WTC11 (cell line): ENCODE measurements around the gene FAU. TPM values are rescaled to one million over a fixed set of nuclear protein-coding genes. Genes with fewer than 3 reads are reported as not detected.

Experiments used
- ATAC-seq: fragments of 200-7000 bp; cut with Tn5 transposase; 2 replicates; pipeline ENCODE4 v1.10.0; 2021; ENCODE audit warnings: mild to moderate bottlenecking, moderate library complexity
- CTCF ChIA-PET: fragments of 300-600 bp; sonication (Branson Sonifier 250); formaldehyde crosslinking; loops from one replicate; lab custom pipeline; 2021; ENCODE audit warnings: antibody characterized with exemption; lab: Charles Lee
- POLR2A ChIA-PET: fragments of 350-600 bp; sonication (Branson Sonifier 250); formaldehyde crosslinking; loops from one replicate; lab custom pipeline; 2021; ENCODE audit warnings: antibody characterized with exemption; lab: Charles Lee
- DNase-seq: peaks from one replicate; pipeline ENCODE4 v3.0.0; 2021; ENCODE audit warnings: low spot score
- H3K27ac Mint-ChIP-seq: 2 replicates; pipeline ENCODE4 v1.8.0; 2021; ENCODE audit warnings: mixed read lengths
- H3K27me3 Mint-ChIP-seq: 2 replicates; pipeline ENCODE4 v1.8.0; 2021; ENCODE audit warnings: low read depth, mild to moderate bottlenecking, moderate library complexity, mixed read lengths
- H3K36me3 Mint-ChIP-seq: 2 replicates; pipeline ENCODE4 v1.8.0; 2021; ENCODE audit warnings: mixed read lengths
- H3K4me1 Mint-ChIP-seq: 2 replicates; pipeline ENCODE4 v1.8.0; 2022; ENCODE audit warnings: mixed read lengths
- H3K4me3 Mint-ChIP-seq: 2 replicates; pipeline ENCODE4 v1.8.0; 2021; ENCODE audit warnings: mild to moderate bottlenecking, moderate library complexity, mixed read lengths
- H3K9me3 Mint-ChIP-seq: 2 replicates; pipeline ENCODE4 v1.8.0; 2021; ENCODE audit warnings: mixed read lengths
- EMX1 ChIP-seq: fragments of 250-450 bp; sonication (Bioruptor Pico); IDR thresholded peaks from 2 replicates; pipeline ENCODE4 v1.8.0; 2021; ENCODE audit warnings: mild to moderate bottlenecking
- MYBL2 ChIP-seq: sonication (generic); formaldehyde crosslinking; IDR thresholded peaks from 2 replicates; pipeline ENCODE4 v1.8.1; 2023; ENCODE audit warnings: mild to moderate bottlenecking, moderate library complexity, missing genetic modification reagents
- SMAD4 ChIP-seq: sonication (generic); formaldehyde crosslinking; IDR thresholded peaks from 2 replicates; pipeline ENCODE4 v1.8.0; 2022; ENCODE audit warnings: mild to moderate bottlenecking, missing genetic modification reagents
- TCF7 ChIP-seq: sonication (generic); formaldehyde crosslinking; IDR thresholded peaks from 2 replicates; pipeline ENCODE4 v1.8.0; 2022; ENCODE audit warnings: mild to moderate bottlenecking, low read depth, missing genetic modification reagents, moderate library complexity
- USF2 ChIP-seq: sonication (generic); formaldehyde crosslinking; IDR thresholded peaks from 2 replicates; pipeline ENCODE4 v1.8.1; 2023; ENCODE audit warnings: mild to moderate bottlenecking, missing genetic modification reagents, moderate library complexity
- ZBTB21 ChIP-seq: sonication (generic); formaldehyde crosslinking; IDR thresholded peaks from 2 replicates; pipeline ENCODE4 v1.8.1; 2023; ENCODE audit warnings: mild to moderate bottlenecking, missing genetic modification reagents, borderline replicate concordance
- ZSCAN18 ChIP-seq: fragments of 250-450 bp; sonication (Bioruptor Pico); IDR thresholded peaks from 2 replicates; pipeline ENCODE4 v2.1.2; 2022; ENCODE audit warnings: mild to moderate bottlenecking, moderate library complexity
- total RNA-seq: library from RNA; stranded (reverse); gene quantifications from 3 replicates; pipeline ENCODE4 v1.2.3, GENCODE V29; 2021
- TF ChIP-seq, protein P1 (sequence below): sonication (generic); formaldehyde crosslinking; IDR thresholded peaks from 2 replicates; pipeline ENCODE4 v1.8.1; 2023; ENCODE audit warnings: mild to moderate bottlenecking, moderate library complexity, missing genetic modification reagents
- TF ChIP-seq, protein P2 (sequence below): fragments of 200-600 bp; IDR thresholded peaks from 2 replicates; pipeline ENCODE4 v1.8.0; 2022; ENCODE audit warnings: antibody characterized with exemption
- TF ChIP-seq, protein P3 (sequence below): fragments of 250-450 bp; sonication (Bioruptor Pico); conservative IDR thresholded peaks from 2 replicates; pipeline ENCODE4 v1.9.0; 2021; ENCODE audit warnings: mild to moderate bottlenecking
- TF ChIP-seq, protein P4 (sequence below): fragments of 250-450 bp; sonication (Bioruptor Pico); IDR thresholded peaks from 2 replicates; pipeline ENCODE4 v1.8.0; 2021; ENCODE audit warnings: mild to moderate bottlenecking
- TF ChIP-seq, protein P5 (sequence below): sonication (generic); formaldehyde crosslinking; IDR thresholded peaks from 2 replicates; pipeline ENCODE4 v1.8.1; 2023; ENCODE audit warnings: mild to moderate bottlenecking, missing genetic modification reagents, borderline replicate concordance

Gene FAU
- total RNA-seq, 1 experiment from 2014 or later = 991 TPM

GRCh38 chr11:65078786-65079342, 43.1 kb downstream of the FAU start:
- ChIA-PET CTCF (interaction anchor here (0.6 to 1.8 kb wide), 3 partner anchors 10 to 249 kb away, joined by 3 to 4 read pairs (median 4); a partner anchor contains a TSS), POLR2A (no interaction called here)
- Mint-ChIP-seq H3K36me3 (peaks cover 61% of the 10 kb centered on the region), H3K27ac (peak overlapping the region; percentile 54), H3K4me1 (peaks cover 15% of the 10 kb centered on the region), H3K4me3 (no peak overlapping the region), H3K27me3 (no peaks in the 10 kb centered on the region), H3K9me3 (no peaks in the 10 kb centered on the region)
- TF ChIP-seq ZSCAN18 = no peak
- no peak for ATAC-seq
- no peak for DNase-seq

DNA sequence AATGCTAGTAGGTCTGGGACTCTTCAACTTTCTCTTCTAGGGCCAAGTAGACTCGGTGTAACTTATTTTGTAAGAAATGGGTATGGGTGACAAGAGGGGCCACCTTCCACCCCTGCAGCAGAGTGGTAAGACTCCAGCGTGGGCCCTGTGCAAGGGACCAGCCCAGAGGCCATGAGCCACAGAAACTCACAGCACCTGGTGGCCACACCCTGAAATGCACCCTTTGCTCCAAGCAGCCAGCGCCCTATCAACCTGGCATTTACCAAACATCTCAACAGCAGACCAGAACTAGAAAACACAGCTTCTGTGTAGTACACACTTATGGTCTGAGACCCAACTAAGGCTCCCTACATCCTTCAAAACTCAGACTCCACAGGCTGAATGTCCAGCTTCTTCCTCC, 43.8 kb downstream of the FAU start:
- POLR2A ChIA-PET = no interaction called here
- TF ChIP-seq, protein P1, sequence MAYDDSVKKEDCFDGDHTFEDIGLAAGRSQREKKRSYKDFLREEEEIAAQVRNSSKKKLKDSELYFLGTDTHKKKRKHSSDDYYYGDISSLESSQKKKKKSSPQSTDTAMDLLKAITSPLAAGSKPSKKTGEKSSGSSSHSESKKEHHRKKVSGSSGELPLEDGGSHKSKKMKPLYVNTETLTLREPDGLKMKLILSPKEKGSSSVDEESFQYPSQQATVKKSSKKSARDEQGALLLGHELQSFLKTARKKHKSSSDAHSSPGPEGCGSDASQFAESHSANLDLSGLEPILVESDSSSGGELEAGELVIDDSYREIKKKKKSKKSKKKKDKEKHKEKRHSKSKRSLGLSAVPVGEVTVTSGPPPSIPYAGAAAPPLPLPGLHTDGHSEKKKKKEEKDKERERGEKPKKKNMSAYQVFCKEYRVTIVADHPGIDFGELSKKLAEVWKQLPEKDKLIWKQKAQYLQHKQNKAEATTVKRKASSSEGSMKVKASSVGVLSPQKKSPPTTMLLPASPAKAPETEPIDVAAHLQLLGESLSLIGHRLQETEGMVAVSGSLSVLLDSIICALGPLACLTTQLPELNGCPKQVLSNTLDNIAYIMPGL = no peak
- TF ChIP-seq ZBTB21 (CRISPR knock-in tag) (no peak), SMAD4 (no peak)
- TF ChIP-seq, protein P2, sequence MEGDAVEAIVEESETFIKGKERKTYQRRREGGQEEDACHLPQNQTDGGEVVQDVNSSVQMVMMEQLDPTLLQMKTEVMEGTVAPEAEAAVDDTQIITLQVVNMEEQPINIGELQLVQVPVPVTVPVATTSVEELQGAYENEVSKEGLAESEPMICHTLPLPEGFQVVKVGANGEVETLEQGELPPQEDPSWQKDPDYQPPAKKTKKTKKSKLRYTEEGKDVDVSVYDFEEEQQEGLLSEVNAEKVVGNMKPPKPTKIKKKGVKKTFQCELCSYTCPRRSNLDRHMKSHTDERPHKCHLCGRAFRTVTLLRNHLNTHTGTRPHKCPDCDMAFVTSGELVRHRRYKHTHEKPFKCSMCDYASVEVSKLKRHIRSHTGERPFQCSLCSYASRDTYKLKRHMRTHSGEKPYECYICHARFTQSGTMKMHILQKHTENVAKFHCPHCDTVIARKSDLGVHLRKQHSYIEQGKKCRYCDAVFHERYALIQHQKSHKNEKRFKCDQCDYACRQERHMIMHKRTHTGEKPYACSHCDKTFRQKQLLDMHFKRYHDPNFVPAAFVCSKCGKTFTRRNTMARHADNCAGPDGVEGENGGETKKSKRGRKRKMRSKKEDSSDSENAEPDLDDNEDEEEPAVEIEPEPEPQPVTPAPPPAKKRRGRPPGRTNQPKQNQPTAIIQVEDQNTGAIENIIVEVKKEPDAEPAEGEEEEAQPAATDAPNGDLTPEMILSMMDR = peak; percentile 88
- TF ChIP-seq, all 79 proteins: peak for 1
- DNase-seq (peak; percentile 73), ATAC-seq (peak; percentile 89)
- Mint-ChIP-seq H3K4me1 (peaks cover 14% of the 10 kb centered on the region), H3K27ac (peak overlapping the region; percentile 54; the same call in 1 of the 2 replicates), H3K36me3 (peaks cover 61% of the 10 kb centered on the region), H3K9me3 (no peaks in the 10 kb centered on the region), H3K27me3 (no peaks in the 10 kb centered on the region), H3K4me3 (no peak overlapping the region)
- CTCF ChIA-PET = interaction anchor here (0.6 to 1.8 kb wide), 4 partner anchors 11 to 249 kb away, joined by 3 to 4 read pairs (median 4); a partner anchor contains a TSS

GRCh38 chr11:65077451-65077850, 44.5 kb downstream of the FAU start:
- ATAC-seq (no peak), DNase-seq (no peak)
- TF ChIP-seq USF2 (CRISPR knock-in tag) = no peak
- TF ChIP-seq, protein P3, sequence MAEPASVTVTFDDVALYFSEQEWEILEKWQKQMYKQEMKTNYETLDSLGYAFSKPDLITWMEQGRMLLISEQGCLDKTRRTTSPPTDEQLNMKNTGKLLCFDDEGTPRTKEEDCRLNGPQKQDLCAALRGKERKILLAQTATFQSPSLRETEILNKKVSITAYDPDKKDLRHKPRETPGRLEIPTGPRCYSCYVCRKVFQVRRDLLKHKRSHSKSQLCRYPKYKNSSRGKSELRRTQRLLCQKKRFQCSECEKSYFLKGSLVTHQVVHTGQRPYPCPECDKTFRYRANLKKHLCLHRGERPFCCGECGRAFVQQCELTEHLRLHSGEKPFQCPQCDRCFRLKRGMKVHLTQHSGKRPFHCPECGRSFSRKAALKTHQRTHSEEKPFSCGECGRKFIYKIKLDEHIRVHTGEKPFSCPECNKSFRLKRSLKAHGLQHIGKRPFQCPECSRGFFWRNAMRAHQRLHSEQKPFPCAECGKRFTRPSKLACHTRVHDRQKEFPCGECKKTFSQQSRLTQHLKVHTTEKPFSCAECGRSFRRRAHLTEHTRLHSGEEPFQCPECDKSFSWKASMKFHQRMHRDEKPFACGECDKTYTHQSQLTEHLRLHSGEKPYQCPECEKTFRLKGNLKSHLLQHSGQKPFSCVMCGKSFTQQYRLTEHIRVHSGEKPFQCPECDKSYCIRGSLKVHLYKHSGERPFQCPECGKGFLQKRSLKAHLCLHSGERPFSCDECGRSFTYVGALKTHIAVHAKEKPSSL = no peak
- TF ChIP-seq EMX1 (CRISPR knock-in tag) = no peak
- TF ChIP-seq, protein P4, sequence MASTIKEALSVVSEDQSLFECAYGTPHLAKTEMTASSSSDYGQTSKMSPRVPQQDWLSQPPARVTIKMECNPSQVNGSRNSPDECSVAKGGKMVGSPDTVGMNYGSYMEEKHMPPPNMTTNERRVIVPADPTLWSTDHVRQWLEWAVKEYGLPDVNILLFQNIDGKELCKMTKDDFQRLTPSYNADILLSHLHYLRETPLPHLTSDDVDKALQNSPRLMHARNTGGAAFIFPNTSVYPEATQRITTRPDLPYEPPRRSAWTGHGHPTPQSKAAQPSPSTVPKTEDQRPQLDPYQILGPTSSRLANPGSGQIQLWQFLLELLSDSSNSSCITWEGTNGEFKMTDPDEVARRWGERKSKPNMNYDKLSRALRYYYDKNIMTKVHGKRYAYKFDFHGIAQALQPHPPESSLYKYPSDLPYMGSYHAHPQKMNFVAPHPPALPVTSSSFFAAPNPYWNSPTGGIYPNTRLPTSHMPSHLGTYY (CRISPR knock-in tag) = no peak
- TF ChIP-seq, protein P5, sequence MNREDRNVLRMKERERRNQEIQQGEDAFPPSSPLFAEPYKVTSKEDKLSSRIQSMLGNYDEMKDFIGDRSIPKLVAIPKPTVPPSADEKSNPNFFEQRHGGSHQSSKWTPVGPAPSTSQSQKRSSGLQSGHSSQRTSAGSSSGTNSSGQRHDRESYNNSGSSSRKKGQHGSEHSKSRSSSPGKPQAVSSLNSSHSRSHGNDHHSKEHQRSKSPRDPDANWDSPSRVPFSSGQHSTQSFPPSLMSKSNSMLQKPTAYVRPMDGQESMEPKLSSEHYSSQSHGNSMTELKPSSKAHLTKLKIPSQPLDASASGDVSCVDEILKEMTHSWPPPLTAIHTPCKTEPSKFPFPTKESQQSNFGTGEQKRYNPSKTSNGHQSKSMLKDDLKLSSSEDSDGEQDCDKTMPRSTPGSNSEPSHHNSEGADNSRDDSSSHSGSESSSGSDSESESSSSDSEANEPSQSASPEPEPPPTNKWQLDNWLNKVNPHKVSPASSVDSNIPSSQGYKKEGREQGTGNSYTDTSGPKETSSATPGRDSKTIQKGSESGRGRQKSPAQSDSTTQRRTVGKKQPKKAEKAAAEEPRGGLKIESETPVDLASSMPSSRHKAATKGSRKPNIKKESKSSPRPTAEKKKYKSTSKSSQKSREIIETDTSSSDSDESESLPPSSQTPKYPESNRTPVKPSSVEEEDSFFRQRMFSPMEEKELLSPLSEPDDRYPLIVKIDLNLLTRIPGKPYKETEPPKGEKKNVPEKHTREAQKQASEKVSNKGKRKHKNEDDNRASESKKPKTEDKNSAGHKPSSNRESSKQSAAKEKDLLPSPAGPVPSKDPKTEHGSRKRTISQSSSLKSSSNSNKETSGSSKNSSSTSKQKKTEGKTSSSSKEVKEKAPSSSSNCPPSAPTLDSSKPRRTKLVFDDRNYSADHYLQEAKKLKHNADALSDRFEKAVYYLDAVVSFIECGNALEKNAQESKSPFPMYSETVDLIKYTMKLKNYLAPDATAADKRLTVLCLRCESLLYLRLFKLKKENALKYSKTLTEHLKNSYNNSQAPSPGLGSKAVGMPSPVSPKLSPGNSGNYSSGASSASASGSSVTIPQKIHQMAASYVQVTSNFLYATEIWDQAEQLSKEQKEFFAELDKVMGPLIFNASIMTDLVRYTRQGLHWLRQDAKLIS (CRISPR knock-in tag) = no peak
- TF ChIP-seq MYBL2 (CRISPR knock-in tag) = no peak
- no peak for TF ChIP-seq TCF7
- CTCF ChIA-PET = interaction anchor here (0.7 to 1.8 kb wide), 4 partner anchors 9 to 15 kb away, joined by 3 to 4 read pairs (median 3); a partner anchor contains a TSS
- Mint-ChIP-seq H3K27ac (no peak overlapping the region), H3K9me3 (no peaks in the 10 kb centered on the region), H3K4me1 (peaks cover 8% of the 10 kb centered on the region), H3K4me3 (no peak overlapping the region), H3K36me3 (peaks cover 56% of the 10 kb centered on the region), H3K27me3 (no peaks in the 10 kb centered on the region)
- POLR2A ChIA-PET = interaction anchor here (0.6 kb wide), 1 partner anchor 208 kb away, joined by 3 read pairs; no protein-coding TSS in a partner anchor
